GM12878 (cell line): ENCODE data around the gene HSD11B1. TPM values are rescaled to one million over a fixed set of nuclear protein-coding genes. Genes with fewer than 3 reads are reported as not detected.

Source experiments
- BACH1 ChIP-seq: fragments of 450-650 bp; IDR thresholded peaks from 2 replicates; pipeline ENCODE4 v1.6.1; 2017; ENCODE audit warnings: mild to moderate bottlenecking, borderline replicate concordance
- CREM ChIP-seq: IDR thresholded peaks from 2 replicates; pipeline ENCODE4 v1.6.1; 2014; ENCODE audit warnings: antibody characterized with exemption, low read depth
- FOXM1 ChIP-seq: IDR thresholded peaks from 2 replicates; pipeline ENCODE4 v1.6.1; 2012; ENCODE audit warnings: low read depth, mild to moderate bottlenecking, inconsistent platforms, low read length, moderate library complexity
- KLF5 ChIP-seq: fragments of 450-650 bp; IDR thresholded peaks from 2 replicates; pipeline ENCODE4 v1.6.1; 2014; ENCODE audit warnings: mild to moderate bottlenecking; ENCODE audit not compliant: partially characterized antibody
- SIN3A ChIP-seq: IDR thresholded peaks from 2 replicates; pipeline ENCODE4 v1.6.1; 2012; ENCODE audit warnings: low read depth, low read length, improper control_type of control experiment
- SMARCA5 ChIP-seq: fragments of 450-650 bp; IDR thresholded peaks from 2 replicates; pipeline ENCODE4 v1.6.1; 2017; ENCODE audit warnings: mild to moderate bottlenecking
- SREBF2 ChIP-seq: IDR thresholded peaks from 2 replicates; pipeline ENCODE4 v1.6.1; 2012; ENCODE audit warnings: mild to moderate bottlenecking, low read length
- polyA plus RNA-seq, 11 experiments: library from polyadenylated mRNA; depleted of rRNA in 4 of 11; unstranded in 6 of 11; stranded (reverse) in 5 of 11; fragments of >200 nt; fragmentation: Nextera tagmentation in 4 of 11; fragmentation: Illumina TruSeq in 1 of 11; extraction: Ambion mirVana in 4 of 11; extraction: Trizol in 1 of 11; gene quantifications; 1 replicate in 1 of 11; 2 replicates in 10 of 11; pipeline versions ENCODE4 v1.2.1 to v1.2.3, GENCODE V29; 2011 to 2016; ENCODE audit warnings: inconsistent platforms in 2 of 11, missing spikeins in 2 of 11, low read depth in 1 of 11
- total RNA-seq, 4 experiments: library from RNA; depleted of rRNA in 3 of 4; stranded (reverse); fragments of >200 nt in 3 of 4; fragmentation: Illumina TruSeq in 1 of 4; extraction: Trizol in 1 of 4; gene quantifications; 2 replicates each; pipeline versions ENCODE4 v1.2.1 to v1.2.3, GENCODE V29; 2013 to 2021
- TF ChIP-seq, protein P1 (sequence below): fragments of 450-650 bp; IDR thresholded peaks from 2 replicates; pipeline ENCODE4 v1.6.1; 2018; ENCODE audit warnings: mild to moderate bottlenecking, low read depth, moderate library complexity; ENCODE audit not compliant: partially characterized antibody
- TF ChIP-seq, protein P2 (sequence below): fragments of 450-650 bp; conservative IDR thresholded peaks from 2 replicates; pipeline ENCODE4 v1.6.1; 2017; ENCODE audit warnings: mild to moderate bottlenecking, moderate library complexity
- TF ChIP-seq, protein P3 (sequence below): fragments of 450-650 bp; formaldehyde crosslinking; IDR thresholded peaks from 2 replicates; pipeline ENCODE4 v1.4.0; 2022; ENCODE audit warnings: mild to moderate bottlenecking, moderate library complexity
- TF ChIP-seq, protein P4 (sequence below): fragments of 450-650 bp; formaldehyde crosslinking; IDR thresholded peaks from 2 replicates; pipeline ENCODE4 v1.5.0; 2022; ENCODE audit warnings: mild to moderate bottlenecking, missing genetic modification characterization

Gene HSD11B1
- total and polyA plus RNA-seq, 10 of the 15 experiments (the other 5 are each of a cell fraction or from before 2014, with no cell fraction given): 0.04 to 0.27 (median 0.15) TPM; not detected in 7

DNA sequence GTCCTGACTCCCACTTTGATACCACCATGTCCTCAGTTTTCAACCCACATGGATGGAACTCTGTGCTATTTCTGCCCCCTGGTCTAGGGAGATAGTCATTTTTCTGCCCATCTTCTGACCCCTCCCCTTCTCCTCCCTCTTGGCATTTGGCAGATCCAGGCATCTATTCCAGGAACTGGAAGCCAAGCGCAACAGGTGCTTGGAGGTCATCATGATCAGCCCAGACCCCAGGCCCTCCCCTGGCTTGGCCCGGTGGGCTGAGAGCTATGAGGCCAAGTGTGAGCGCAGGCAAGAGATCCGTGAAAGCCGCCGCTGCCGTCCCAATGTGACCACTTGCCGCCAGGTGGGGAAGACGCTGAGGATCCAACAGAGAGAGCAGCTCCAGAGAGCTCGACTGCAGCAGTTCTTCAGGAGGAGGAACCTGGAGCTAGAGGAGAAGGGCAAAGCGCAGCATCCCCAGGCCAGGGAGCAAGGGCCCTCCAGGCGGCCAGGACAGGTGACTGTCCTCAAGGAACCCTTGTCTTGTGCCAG, 55.2 kb downstream of the HSD11B1 start (continued):
- TF ChIP-seq SIN3A (no peak), KLF5 (no peak), FOXM1 (no peak), SMARCA5 (no peak), SREBF2 (no peak), CREM (no peak), BACH1 (no peak)
- TF ChIP-seq, protein P1, sequence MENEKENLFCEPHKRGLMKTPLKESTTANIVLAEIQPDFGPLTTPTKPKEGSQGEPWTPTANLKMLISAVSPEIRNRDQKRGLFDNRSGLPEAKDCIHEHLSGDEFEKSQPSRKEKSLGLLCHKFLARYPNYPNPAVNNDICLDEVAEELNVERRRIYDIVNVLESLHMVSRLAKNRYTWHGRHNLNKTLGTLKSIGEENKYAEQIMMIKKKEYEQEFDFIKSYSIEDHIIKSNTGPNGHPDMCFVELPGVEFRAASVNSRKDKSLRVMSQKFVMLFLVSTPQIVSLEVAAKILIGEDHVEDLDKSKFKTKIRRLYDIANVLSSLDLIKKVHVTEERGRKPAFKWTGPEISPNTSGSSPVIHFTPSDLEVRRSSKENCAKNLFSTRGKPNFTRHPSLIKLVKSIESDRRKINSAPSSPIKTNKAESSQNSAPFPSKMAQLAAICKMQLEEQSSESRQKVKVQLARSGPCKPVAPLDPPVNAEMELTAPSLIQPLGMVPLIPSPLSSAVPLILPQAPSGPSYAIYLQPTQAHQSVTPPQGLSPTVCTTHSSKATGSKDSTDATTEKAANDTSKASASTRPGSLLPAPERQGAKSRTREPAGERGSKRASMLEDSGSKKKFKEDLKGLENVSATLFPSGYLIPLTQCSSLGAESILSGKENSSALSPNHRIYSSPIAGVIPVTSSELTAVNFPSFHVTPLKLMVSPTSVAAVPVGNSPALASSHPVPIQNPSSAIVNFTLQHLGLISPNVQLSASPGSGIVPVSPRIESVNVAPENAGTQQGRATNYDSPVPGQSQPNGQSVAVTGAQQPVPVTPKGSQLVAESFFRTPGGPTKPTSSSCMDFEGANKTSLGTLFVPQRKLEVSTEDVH: no peak
- TF ChIP-seq, protein P2, sequence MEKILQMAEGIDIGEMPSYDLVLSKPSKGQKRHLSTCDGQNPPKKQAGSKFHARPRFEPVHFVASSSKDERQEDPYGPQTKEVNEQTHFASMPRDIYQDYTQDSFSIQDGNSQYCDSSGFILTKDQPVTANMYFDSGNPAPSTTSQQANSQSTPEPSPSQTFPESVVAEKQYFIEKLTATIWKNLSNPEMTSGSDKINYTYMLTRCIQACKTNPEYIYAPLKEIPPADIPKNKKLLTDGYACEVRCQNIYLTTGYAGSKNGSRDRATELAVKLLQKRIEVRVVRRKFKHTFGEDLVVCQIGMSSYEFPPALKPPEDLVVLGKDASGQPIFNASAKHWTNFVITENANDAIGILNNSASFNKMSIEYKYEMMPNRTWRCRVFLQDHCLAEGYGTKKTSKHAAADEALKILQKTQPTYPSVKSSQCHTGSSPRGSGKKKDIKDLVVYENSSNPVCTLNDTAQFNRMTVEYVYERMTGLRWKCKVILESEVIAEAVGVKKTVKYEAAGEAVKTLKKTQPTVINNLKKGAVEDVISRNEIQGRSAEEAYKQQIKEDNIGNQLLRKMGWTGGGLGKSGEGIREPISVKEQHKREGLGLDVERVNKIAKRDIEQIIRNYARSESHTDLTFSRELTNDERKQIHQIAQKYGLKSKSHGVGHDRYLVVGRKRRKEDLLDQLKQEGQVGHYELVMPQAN: no peak
- TF ChIP-seq, protein P3, sequence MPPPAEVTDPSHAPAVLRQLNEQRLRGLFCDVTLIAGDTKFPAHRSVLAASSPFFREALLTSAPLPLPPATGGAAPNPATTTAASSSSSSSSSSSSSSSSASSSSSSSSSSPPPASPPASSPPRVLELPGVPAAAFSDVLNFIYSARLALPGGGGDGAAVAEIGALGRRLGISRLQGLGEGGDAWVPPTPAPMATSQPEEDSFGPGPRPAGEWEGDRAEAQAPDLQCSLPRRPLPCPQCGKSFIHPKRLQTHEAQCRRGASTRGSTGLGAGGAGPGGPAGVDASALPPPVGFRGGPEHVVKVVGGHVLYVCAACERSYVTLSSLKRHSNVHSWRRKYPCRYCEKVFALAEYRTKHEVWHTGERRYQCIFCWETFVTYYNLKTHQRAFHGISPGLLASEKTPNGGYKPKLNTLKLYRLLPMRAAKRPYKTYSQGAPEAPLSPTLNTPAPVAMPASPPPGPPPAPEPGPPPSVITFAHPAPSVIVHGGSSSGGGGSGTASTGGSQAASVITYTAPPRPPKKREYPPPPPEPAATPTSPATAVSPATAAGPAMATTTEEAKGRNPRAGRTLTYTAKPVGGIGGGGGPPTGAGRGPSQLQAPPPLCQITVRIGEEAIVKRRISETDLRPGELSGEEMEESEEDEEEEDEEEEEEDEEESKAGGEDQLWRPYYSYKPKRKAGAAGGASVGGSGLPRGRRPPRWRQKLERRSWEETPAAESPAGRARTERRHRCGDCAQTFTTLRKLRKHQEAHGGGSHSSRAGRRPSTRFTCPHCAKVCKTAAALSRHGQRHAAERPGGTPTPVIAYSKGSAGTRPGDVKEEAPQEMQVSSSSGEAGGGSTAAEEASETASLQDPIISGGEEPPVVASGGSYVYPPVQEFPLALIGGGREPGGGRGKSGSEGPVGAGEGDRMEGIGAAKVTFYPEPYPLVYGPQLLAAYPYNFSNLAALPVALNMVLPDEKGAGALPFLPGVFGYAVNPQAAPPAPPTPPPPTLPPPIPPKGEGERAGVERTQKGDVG (CRISPR knock-in tag): no peak
- TF ChIP-seq, protein P4, sequence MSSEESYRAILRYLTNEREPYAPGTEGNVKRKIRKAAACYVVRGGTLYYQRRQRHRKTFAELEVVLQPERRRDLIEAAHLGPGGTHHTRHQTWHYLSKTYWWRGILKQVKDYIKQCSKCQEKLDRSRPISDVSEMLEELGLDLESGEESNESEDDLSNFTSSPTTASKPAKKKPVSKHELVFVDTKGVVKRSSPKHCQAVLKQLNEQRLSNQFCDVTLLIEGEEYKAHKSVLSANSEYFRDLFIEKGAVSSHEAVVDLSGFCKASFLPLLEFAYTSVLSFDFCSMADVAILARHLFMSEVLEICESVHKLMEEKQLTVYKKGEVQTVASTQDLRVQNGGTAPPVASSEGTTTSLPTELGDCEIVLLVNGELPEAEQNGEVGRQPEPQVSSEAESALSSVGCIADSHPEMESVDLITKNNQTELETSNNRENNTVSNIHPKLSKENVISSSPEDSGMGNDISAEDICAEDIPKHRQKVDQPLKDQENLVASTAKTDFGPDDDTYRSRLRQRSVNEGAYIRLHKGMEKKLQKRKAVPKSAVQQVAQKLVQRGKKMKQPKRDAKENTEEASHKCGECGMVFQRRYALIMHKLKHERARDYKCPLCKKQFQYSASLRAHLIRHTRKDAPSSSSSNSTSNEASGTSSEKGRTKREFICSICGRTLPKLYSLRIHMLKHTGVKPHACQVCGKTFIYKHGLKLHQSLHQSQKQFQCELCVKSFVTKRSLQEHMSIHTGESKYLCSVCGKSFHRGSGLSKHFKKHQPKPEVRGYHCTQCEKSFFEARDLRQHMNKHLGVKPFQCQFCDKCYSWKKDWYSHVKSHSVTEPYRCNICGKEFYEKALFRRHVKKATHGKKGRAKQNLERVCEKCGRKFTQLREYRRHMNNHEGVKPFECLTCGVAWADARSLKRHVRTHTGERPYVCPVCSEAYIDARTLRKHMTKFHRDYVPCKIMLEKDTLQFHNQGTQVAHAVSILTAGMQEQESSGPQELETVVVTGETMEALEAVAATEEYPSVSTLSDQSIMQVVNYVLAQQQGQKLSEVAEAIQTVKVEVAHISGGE (CRISPR knock-in tag): no peak
